HCT116 (cell line): ENCODE data around the gene FKBP14. TPM values are rescaled to one million over a fixed set of nuclear protein-coding genes. Genes with fewer than 3 reads are reported as not detected.

Experiments used
- ATAC-seq: fragments of 200-7000 bp; cut with Tn5 transposase; 2 replicates; pipeline ENCODE4 v1.9.1; 2020; ENCODE audit warnings: mild to moderate bottlenecking, moderate library complexity
- BruUV-seq: library from RNA; stranded (reverse); fragments of 400-500 nt; replicated peaks from 2 replicates; lab custom pipeline; 2021; lab: Mats Ljungman, UMichigan
- CTCF ChIA-PET: fragments of 300-600 bp; sonication (Branson Sonifier 250); formaldehyde crosslinking; loops from one replicate; lab custom pipeline; 2021; ENCODE audit warnings: antibody characterized with exemption; lab: Charles Lee
- POLR2A ChIA-PET: fragments of 300-600, 350-600 bp; sonication (Branson Sonifier 250); formaldehyde crosslinking; loops from one replicate; lab custom pipeline; 2021; ENCODE audit warnings: antibody characterized with exemption; lab: Charles Lee
- RAD21 ChIA-PET, 2 experiments: fragments of 300-600 bp; sonication (Branson Sonifier 250); formaldehyde crosslinking; loops; one replicate each; lab custom pipeline; 2023; ENCODE audit warnings: low total read pairs in 2 of 2; ENCODE audit not compliant: uncharacterized antibody in 2 of 2, unreplicated experiment in 2 of 2, low non-redundant PET in 1 of 2; lab: Charles Lee
- DNase-seq: peaks from one replicate; pipeline ENCODE4 v3.0.0-alpha.2; 2010; ENCODE audit warnings: low read depth, low spot score
- H2AFZ ChIP-seq: fragments of 200-600 bp; shearing (Covaris generic), sonication (generic); 2 replicates; pipeline ENCODE4 v1.6.1; 2017; ENCODE audit warnings: low read depth, mixed run types, mixed read lengths, antibody characterized with exemption, low read length; ENCODE audit not compliant: poor library complexity, severe bottlenecking
- H3K27ac ChIP-seq: 2 replicates; pipeline ENCODE4 v1.5.1; 2012; ENCODE audit warnings: low read depth, low read length
- H3K27me3 ChIP-seq: fragments of 200-600 bp; sonication (generic); 2 replicates; pipeline ENCODE4 v1.6.1; 2016; ENCODE audit warnings: mixed run types, low read length, mixed read lengths; ENCODE audit not compliant: insufficient read depth
- H3K36me3 ChIP-seq, 2 experiments: fragments of 200-500 bp in 1 of 2; fragments of 200-600 bp in 1 of 2; sonication (Bioruptor generic) in 1 of 2; sonication (generic) in 1 of 2; 2 replicates each; pipeline versions ENCODE4 v1.5.1 to v1.6.1; 2014 to 2016; ENCODE audit warnings: low read length in 2 of 2, inconsistent platforms in 1 of 2, mixed read lengths in 1 of 2, mixed run types in 1 of 2; ENCODE audit not compliant: insufficient read depth in 2 of 2, control insufficient read depth in 1 of 2
- H3K4me1 ChIP-seq, 2 experiments: fragments of 200-600 bp in 1 of 2; sonication (generic) in 1 of 2; 2 replicates each; pipeline versions ENCODE4 v1.5.1 to v1.6.1; 2012 to 2017; ENCODE audit warnings: low read length in 2 of 2, inconsistent platforms in 1 of 2, mild to moderate bottlenecking in 1 of 2, mixed read lengths in 1 of 2, mixed run types in 1 of 2, moderate library complexity in 1 of 2; ENCODE audit not compliant: insufficient read depth in 2 of 2, control insufficient read depth in 1 of 2
- H3K4me2 ChIP-seq: fragments of 200-600 bp; sonication (generic); 2 replicates; pipeline ENCODE4 v1.6.1; 2017; ENCODE audit warnings: mixed run types, low read length, mixed read lengths
- H3K4me3 ChIP-seq, 2 experiments: fragments of 200-600 bp in 1 of 2; sonication (generic) in 1 of 2; replicated peaks in 1 of 2; 2 replicates each; pipeline ENCODE4 v1.5.1; 2011 to 2016; ENCODE audit warnings: low read length in 2 of 2, control low read depth in 1 of 2, low read depth in 1 of 2, mild to moderate bottlenecking in 1 of 2, mixed read lengths in 1 of 2, mixed run types in 1 of 2
- H3K79me2 ChIP-seq: fragments of 200-600 bp; sonication (generic); 2 replicates; pipeline ENCODE4 v1.6.1; 2017; ENCODE audit warnings: mild to moderate bottlenecking, mixed run types, low read length, moderate library complexity, mixed read lengths; ENCODE audit not compliant: insufficient read depth
- H3K9ac ChIP-seq: fragments of 200-600 bp; sonication (generic); 2 replicates; pipeline ENCODE4 v1.6.1; 2016; ENCODE audit warnings: low read length, mixed read lengths
- H3K9me2 ChIP-seq: fragments of 200-600 bp; sonication (generic), shearing (Covaris generic); 2 replicates; pipeline ENCODE4 v1.6.1; 2017; ENCODE audit warnings: mixed run types, mild to moderate bottlenecking, moderate library complexity; ENCODE audit not compliant: insufficient read depth
- H3K9me3 ChIP-seq, 2 experiments: fragments of 200-500 bp in 1 of 2; fragments of 200-600 bp in 1 of 2; sonication (Bioruptor generic) in 1 of 2; sonication (generic) in 1 of 2; 2 replicates each; pipeline ENCODE4 v1.6.1; 2014 to 2017; ENCODE audit warnings: low read length in 2 of 2, mixed read lengths in 2 of 2, inconsistent platforms in 1 of 2, low read depth in 1 of 2, mild to moderate bottlenecking in 1 of 2, mixed run types in 1 of 2, moderate library complexity in 1 of 2; ENCODE audit not compliant: control insufficient read depth in 1 of 2, insufficient read depth in 1 of 2
- H4K20me1 ChIP-seq: fragments of 200-600 bp; sonication (generic), shearing (Covaris generic); 2 replicates; pipeline ENCODE4 v1.6.1; 2017; ENCODE audit warnings: mixed run types, mild to moderate bottlenecking, moderate library complexity; ENCODE audit not compliant: insufficient read depth
- EZH2phosphoT487 ChIP-seq: fragments of 200-600 bp; IDR thresholded peaks from 2 replicates; pipeline ENCODE4 v1.6.1; 2018; ENCODE audit warnings: antibody characterized with exemption, borderline replicate concordance
- FOSL1 ChIP-seq: IDR thresholded peaks from 2 replicates; pipeline ENCODE4 v1.6.1; 2012; ENCODE audit warnings: low read depth
- JUND ChIP-seq: IDR thresholded peaks from 2 replicates; pipeline ENCODE4 v1.6.1; 2012
- POLR2AphosphoS5 ChIP-seq: IDR thresholded peaks from 2 replicates; pipeline ENCODE4 v1.6.1; 2011; ENCODE audit warnings: mild to moderate bottlenecking, low read depth, low read length, moderate library complexity
- SIN3A ChIP-seq: IDR thresholded peaks from 2 replicates; pipeline ENCODE4 v1.6.1; 2012; ENCODE audit warnings: low read depth
- YY1 ChIP-seq: IDR thresholded peaks from 2 replicates; pipeline ENCODE4 v1.6.1; 2011; ENCODE audit warnings: low read length, low read depth, moderate library complexity, mild to moderate bottlenecking; ENCODE audit not compliant: insufficient replicate concordance; ENCODE audit errors: extremely low read depth
- ZFX ChIP-seq: fragments of 450-650 bp; IDR thresholded peaks from 2 replicates; pipeline ENCODE4 v1.6.1; 2017
- ZNF274 ChIP-seq: fragments of 200-500 bp; sonication (Bioruptor generic); IDR thresholded peaks from 2 replicates; pipeline ENCODE4 v1.6.1; 2014; ENCODE audit warnings: mild to moderate bottlenecking, low read depth, low read length, inconsistent platforms
- intact Hi-C: fragments of 100-400 bp; cut with micrococcal nuclease; formaldehyde crosslinking; loops from 2 replicates; pipeline ENCODE4 v1.10.0; 2022
- total RNA-seq: library from RNA; stranded (reverse); gene quantifications from one replicate; pipeline ENCODE4 v1.2.1, GENCODE V29; 2021; ENCODE audit not compliant: unreplicated experiment
- TF ChIP-seq, protein P1 (sequence below): IDR thresholded peaks from 2 replicates; pipeline ENCODE4 v1.6.1; 2012; ENCODE audit warnings: low read depth
- TF ChIP-seq, protein P2 (sequence below): IDR thresholded peaks from 2 replicates; pipeline ENCODE4 v1.6.1; 2012
- TF ChIP-seq, protein P3 (sequence below), 3 experiments: fragments of 200-600 bp in 1 of 3; sonication (generic) in 1 of 3; IDR thresholded peaks in 2 of 3; conservative IDR thresholded peaks in 1 of 3; 2 replicates each; pipeline ENCODE4 v1.5.1; 2012 to 2017; ENCODE audit warnings: low read depth in 2 of 3, low read length in 2 of 3, antibody characterized with exemption in 1 of 3, borderline replicate concordance in 1 of 3, control low read depth in 1 of 3, mild to moderate bottlenecking in 1 of 3, mixed read lengths in 1 of 3, mixed run types in 1 of 3, moderate library complexity in 1 of 3; ENCODE audit not compliant: insufficient read depth in 1 of 3

FKBP14 gene
- total RNA-seq, 1 experiment from 2014 or later, result 13.6 TPM

DNA sequence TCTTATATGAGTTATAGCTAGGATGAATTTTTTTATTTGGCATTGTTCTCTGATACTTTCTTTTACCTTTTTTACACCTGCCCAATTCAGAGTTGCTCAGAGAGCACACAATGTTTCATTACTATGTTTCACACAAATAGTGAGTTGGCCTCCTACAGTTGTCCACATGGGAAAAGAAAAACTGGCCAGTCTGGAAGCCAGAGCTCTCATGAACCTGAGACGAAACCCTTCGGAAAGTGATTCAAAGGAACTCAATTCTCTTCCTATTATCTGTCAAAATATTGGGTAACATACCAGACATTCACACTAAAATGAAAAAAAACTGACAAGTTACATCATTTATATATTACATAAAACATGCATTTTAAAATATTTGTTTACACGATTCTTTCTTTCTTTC lies 52.2 kb downstream of the FKBP14 start:
- ChIA-PET CTCF (no interaction called here), RAD21 (no interaction called here)
- ATAC-seq, result no peak
- H3K9me3 ChIP-seq, result no peaks in the 10 kb centered on the region
- H3K9me2 ChIP-seq, result no peaks in the 10 kb centered on the region
- H3K4me3 ChIP-seq, result no peak overlapping the region
- no peak overlapping the region for H2AFZ ChIP-seq
- no peaks in the 10 kb centered on the region for H3K27me3 ChIP-seq
- no peak overlapping the region for H3K9ac ChIP-seq
- H4K20me1 ChIP-seq, result peaks cover 6% of the 10 kb centered on the region; the same call in 1 of the 2 replicates
- no peak for TF ChIP-seq SIN3A
- TF ChIP-seq YY1, result no peak
- TF ChIP-seq JUND, result no peak
- TF ChIP-seq ZFX, result no peak
- TF ChIP-seq, protein P1, sequence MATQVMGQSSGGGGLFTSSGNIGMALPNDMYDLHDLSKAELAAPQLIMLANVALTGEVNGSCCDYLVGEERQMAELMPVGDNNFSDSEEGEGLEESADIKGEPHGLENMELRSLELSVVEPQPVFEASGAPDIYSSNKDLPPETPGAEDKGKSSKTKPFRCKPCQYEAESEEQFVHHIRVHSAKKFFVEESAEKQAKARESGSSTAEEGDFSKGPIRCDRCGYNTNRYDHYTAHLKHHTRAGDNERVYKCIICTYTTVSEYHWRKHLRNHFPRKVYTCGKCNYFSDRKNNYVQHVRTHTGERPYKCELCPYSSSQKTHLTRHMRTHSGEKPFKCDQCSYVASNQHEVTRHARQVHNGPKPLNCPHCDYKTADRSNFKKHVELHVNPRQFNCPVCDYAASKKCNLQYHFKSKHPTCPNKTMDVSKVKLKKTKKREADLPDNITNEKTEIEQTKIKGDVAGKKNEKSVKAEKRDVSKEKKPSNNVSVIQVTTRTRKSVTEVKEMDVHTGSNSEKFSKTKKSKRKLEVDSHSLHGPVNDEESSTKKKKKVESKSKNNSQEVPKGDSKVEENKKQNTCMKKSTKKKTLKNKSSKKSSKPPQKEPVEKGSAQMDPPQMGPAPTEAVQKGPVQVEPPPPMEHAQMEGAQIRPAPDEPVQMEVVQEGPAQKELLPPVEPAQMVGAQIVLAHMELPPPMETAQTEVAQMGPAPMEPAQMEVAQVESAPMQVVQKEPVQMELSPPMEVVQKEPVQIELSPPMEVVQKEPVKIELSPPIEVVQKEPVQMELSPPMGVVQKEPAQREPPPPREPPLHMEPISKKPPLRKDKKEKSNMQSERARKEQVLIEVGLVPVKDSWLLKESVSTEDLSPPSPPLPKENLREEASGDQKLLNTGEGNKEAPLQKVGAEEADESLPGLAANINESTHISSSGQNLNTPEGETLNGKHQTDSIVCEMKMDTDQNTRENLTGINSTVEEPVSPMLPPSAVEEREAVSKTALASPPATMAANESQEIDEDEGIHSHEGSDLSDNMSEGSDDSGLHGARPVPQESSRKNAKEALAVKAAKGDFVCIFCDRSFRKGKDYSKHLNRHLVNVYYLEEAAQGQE, result no peak
- TF ChIP-seq, protein P2, sequence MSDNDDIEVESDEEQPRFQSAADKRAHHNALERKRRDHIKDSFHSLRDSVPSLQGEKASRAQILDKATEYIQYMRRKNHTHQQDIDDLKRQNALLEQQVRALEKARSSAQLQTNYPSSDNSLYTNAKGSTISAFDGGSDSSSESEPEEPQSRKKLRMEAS, result no peak
- TF ChIP-seq ZNF274, result no peak
- TF ChIP-seq EZH2phosphoT487, result no peak
- TF ChIP-seq FOSL1, result no peak
- TF ChIP-seq POLR2AphosphoS5, result no peak
- TF ChIP-seq, protein P3, sequence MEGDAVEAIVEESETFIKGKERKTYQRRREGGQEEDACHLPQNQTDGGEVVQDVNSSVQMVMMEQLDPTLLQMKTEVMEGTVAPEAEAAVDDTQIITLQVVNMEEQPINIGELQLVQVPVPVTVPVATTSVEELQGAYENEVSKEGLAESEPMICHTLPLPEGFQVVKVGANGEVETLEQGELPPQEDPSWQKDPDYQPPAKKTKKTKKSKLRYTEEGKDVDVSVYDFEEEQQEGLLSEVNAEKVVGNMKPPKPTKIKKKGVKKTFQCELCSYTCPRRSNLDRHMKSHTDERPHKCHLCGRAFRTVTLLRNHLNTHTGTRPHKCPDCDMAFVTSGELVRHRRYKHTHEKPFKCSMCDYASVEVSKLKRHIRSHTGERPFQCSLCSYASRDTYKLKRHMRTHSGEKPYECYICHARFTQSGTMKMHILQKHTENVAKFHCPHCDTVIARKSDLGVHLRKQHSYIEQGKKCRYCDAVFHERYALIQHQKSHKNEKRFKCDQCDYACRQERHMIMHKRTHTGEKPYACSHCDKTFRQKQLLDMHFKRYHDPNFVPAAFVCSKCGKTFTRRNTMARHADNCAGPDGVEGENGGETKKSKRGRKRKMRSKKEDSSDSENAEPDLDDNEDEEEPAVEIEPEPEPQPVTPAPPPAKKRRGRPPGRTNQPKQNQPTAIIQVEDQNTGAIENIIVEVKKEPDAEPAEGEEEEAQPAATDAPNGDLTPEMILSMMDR (IDR thresholded peaks at IDR 0.05 in 2 of 3, conservative IDR thresholded peaks at IDR 0.05 in 1 of 3; ENCODE audit: borderline replicate concordance in 1 of 3, insufficient read depth in 1 of 3, low read depth in 2 of 3, low read length in 2 of 3), result no peak
- TF ChIP-seq, all 23 proteins: peak for 0
- Histone ChIP-seq H3K27ac (no peak overlapping the region), H3K4me1 (peaks cover 12 to 18% of the 10 kb centered on the region in 2 experiments), H3K79me2 (peaks cover 91% of the 10 kb centered on the region), H3K36me3 (no peaks in the 10 kb centered on the region), H3K4me2 (no peak overlapping the region)
- POLR2A ChIA-PET, result no interaction called here
- DNase-seq, result no peak
- intact Hi-C loops, result no loop called here
- no TSS peak for BruUV-seq
